ENCODE data around the gene THRB.

The THRB gene

DNA sequence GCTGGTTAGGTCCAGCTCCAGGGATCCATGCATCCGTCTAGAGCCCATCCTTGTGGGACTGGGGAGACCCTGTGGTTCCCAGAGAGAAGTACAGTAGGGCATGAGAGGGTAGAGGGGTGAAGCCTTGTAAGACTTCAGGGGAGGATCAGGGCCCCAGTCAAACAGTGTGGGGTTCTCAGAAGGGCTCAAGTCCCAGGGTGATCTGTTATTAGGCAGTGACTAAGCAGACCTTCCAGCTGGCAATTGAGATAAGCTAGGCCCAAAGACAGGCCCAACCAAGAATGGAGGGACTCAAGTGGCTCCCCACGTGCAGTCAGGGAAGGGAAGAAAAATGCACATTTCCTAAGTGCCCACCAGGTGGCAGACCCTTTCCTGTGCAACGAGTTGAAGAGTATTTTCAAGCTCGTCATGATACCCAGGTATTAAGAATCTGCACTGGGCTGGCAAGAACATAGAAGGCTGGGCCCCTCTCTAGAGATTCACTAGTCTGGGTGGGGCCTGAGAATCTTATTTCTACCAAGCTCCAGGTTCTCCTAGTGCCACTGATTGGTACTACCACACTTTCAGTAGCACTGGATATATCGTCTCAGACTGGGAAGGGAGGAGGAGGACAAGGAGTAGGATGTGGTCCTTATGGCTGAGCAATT lies 308.8 kb downstream of the THRB start:
- DNase-seq (ENCODE audit: low spot score): peak; percentile 31
- H2BK12ac ChIP-seq (ENCODE audit: low read length): no peak overlapping the region
- no peak overlapping the region for H3K4me2 ChIP-seq (ENCODE audit: insufficient read depth, low read length, poor library complexity, severe bottlenecking)
- H2AK5ac ChIP-seq (ENCODE audit: low read depth, low read length): no peak overlapping the region
- H3K27ac ChIP-seq (replicated peaks; ENCODE audit: low read length): no peak overlapping the region
- H2BK5ac ChIP-seq (ENCODE audit: low read length): no peak overlapping the region
- no peak overlapping the region for H2BK15ac ChIP-seq (ENCODE audit: low read length)
- no peaks in the 10 kb centered on the region for H3K79me1 ChIP-seq (ENCODE audit: low read depth, low read length)
- no peak overlapping the region for H3K4me3 ChIP-seq (ENCODE audit: low read length in 2 of 2)
- no peak overlapping the region for H3K23ac ChIP-seq (ENCODE audit: low read depth, low read length, poor library complexity)
- no peak overlapping the region for H3K4ac ChIP-seq (ENCODE audit: low read length)
- peak overlapping the region; percentile 3 for H2AFZ ChIP-seq (ENCODE audit: low read length)
- H2BK120ac ChIP-seq (ENCODE audit: low read depth, low read length): no peak overlapping the region
- no peaks in the 10 kb centered on the region for H3K27me3 ChIP-seq (ENCODE audit: control insufficient read depth in 3 of 3, insufficient read depth in 3 of 3, low read depth in 1 of 3, low read length in 3 of 3)
- H4K91ac ChIP-seq (ENCODE audit: low read depth, low read length, poor library complexity): no peak overlapping the region
- WGBS, 2 donors (ENCODE audit: extremely low coverage in 2 of 2, insufficient read length in 2 of 2, insufficient replicate concordance in 1 of 2): no CpG with 5 or more reads among the region's 5 CpGs
- no peak overlapping the region for H3K14ac ChIP-seq (ENCODE audit: low read length)
- no peaks in the 10 kb centered on the region for H3K36me3 ChIP-seq (replicated peaks in 1 of 2; ENCODE audit: control insufficient read depth in 2 of 2, insufficient read depth in 2 of 2, low read length in 2 of 2)
- no peak overlapping the region for H4K8ac ChIP-seq (ENCODE audit: low read depth, low read length)
- no peak overlapping the region for H3K18ac ChIP-seq (ENCODE audit: low read length)
- H3K4me1 ChIP-seq (ENCODE audit: control insufficient read depth in 2 of 2, insufficient read depth in 1 of 2, low read depth in 1 of 2, low read length in 2 of 2): no peaks in the 10 kb centered on the region
- no peaks in the 10 kb centered on the region for H3K9me3 ChIP-seq (replicated peaks in 1 of 2; ENCODE audit: control insufficient read depth in 2 of 2, insufficient read depth in 1 of 2, low read depth in 1 of 2, low read length in 2 of 2)
- H3K9ac ChIP-seq (ENCODE audit: low read depth, low read length, poor library complexity): no peak overlapping the region

DNA sequence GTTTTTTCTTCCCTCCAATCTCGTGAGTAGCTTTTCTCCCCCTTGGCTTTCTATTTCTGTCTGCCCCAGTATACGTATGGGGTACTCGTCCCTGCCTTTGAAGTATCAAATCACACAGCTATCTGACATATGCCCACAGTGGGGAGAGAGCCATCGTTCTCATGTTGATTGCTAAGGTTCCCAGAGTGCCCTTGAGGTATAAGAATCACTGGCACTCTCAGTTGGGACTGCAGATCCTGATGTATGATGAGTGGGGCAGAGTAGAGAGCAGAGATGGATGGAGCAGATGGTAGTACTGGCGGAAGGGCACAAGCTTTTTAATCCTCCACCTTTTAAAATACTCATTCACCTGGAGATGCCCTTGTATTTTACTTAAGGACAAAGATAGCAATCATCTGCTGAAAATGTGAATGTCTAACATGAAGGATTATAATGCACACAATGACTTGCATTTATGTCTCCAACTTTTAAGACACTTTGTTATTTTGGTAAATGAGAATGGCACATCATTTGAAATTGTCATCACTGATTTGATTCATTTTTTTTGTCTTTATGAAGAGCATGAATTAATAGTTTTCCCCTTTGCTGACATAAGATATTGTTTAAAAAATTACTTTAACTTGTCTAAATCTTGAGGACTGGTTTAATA lies 310.0 kb downstream of the THRB start:
- Histone ChIP-seq H3K27me3 (ENCODE audit: control insufficient read depth in 3 of 3, insufficient read depth in 3 of 3, low read depth in 1 of 3, low read length in 3 of 3) (no peaks in the 10 kb centered on the region), H3K4me3 (ENCODE audit: low read length in 2 of 2) (no peak overlapping the region), H3K9ac (ENCODE audit: low read depth, low read length, poor library complexity) (no peak overlapping the region), H3K36me3 (replicated peaks in 1 of 2; ENCODE audit: control insufficient read depth in 2 of 2, insufficient read depth in 2 of 2, low read length in 2 of 2) (no peaks in the 10 kb centered on the region), H2BK15ac (ENCODE audit: low read length) (no peak overlapping the region), H3K23ac (ENCODE audit: low read depth, low read length, poor library complexity) (no peak overlapping the region), H2BK120ac (ENCODE audit: low read depth, low read length) (no peak overlapping the region), H3K4ac (ENCODE audit: low read length) (no peak overlapping the region), H3K9me3 (replicated peaks in 1 of 2; ENCODE audit: control insufficient read depth in 2 of 2, insufficient read depth in 1 of 2, low read depth in 1 of 2, low read length in 2 of 2) (no peaks in the 10 kb centered on the region), H3K14ac (ENCODE audit: low read length) (no peak overlapping the region), H3K79me1 (ENCODE audit: low read depth, low read length) (no peaks in the 10 kb centered on the region), H2BK5ac (ENCODE audit: low read length) (no peak overlapping the region), H3K18ac (ENCODE audit: low read length) (no peak overlapping the region), H2AFZ (ENCODE audit: low read length) (no peak overlapping the region), H3K4me1 (ENCODE audit: control insufficient read depth in 2 of 2, insufficient read depth in 1 of 2, low read depth in 1 of 2, low read length in 2 of 2) (no peaks in the 10 kb centered on the region), H2AK5ac (ENCODE audit: low read depth, low read length) (no peak overlapping the region), H3K27ac (replicated peaks; ENCODE audit: low read length) (no peak overlapping the region), H4K8ac (ENCODE audit: low read depth, low read length) (no peak overlapping the region), H2BK12ac (ENCODE audit: low read length) (no peak overlapping the region), H3K4me2 (ENCODE audit: insufficient read depth, low read length, poor library complexity, severe bottlenecking) (no peak overlapping the region), H4K91ac (ENCODE audit: low read depth, low read length, poor library complexity) (no peak overlapping the region)
- WGBS, 2 donors (ENCODE audit: extremely low coverage in 2 of 2, insufficient read length in 2 of 2, insufficient replicate concordance in 1 of 2): no CpG with 5 or more reads among the region's 5 CpGs
- DNase-seq (ENCODE audit: low spot score): no peak

DNA sequence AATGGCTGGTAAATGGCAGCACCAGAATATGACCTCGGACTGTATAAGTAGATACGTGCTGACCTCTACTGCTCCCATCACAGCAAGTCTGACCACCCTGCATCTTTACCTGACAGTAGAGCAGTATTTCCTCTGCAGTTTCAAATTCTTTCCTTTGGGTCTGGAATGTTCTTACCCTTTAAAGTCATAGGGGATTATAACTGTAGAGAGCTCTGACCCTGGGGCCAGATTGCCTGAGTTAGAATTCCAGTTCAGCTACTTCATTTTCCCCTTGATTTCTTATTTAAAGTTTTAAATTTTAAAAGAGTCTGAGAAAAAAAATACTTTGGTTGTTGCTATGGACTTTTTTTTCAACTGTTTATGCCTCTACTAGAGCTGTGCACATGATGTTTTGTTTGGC lies 311.9 kb downstream of the THRB start:
- Histone ChIP-seq H3K27me3 (ENCODE audit: control insufficient read depth in 3 of 3, insufficient read depth in 3 of 3, low read depth in 1 of 3, low read length in 3 of 3) (no peaks in the 10 kb centered on the region), H3K9me3 (replicated peaks in 1 of 2; ENCODE audit: control insufficient read depth in 2 of 2, insufficient read depth in 1 of 2, low read depth in 1 of 2, low read length in 2 of 2) (no peaks in the 10 kb centered on the region), H2BK120ac (ENCODE audit: low read depth, low read length) (no peak overlapping the region), H3K23ac (ENCODE audit: low read depth, low read length, poor library complexity) (no peak overlapping the region), H3K9ac (ENCODE audit: low read depth, low read length, poor library complexity) (no peak overlapping the region), H3K4me1 (ENCODE audit: control insufficient read depth in 2 of 2, insufficient read depth in 1 of 2, low read depth in 1 of 2, low read length in 2 of 2) (no peaks in the 10 kb centered on the region), H2BK15ac (ENCODE audit: low read length) (no peak overlapping the region), H3K4me3 (ENCODE audit: low read length in 2 of 2) (no peak overlapping the region), H3K4me2 (ENCODE audit: insufficient read depth, low read length, poor library complexity, severe bottlenecking) (no peak overlapping the region), H3K27ac (replicated peaks; ENCODE audit: low read length) (no peak overlapping the region), H3K79me1 (ENCODE audit: low read depth, low read length) (no peaks in the 10 kb centered on the region), H3K14ac (ENCODE audit: low read length) (no peak overlapping the region), H2BK5ac (ENCODE audit: low read length) (no peak overlapping the region), H3K18ac (ENCODE audit: low read length) (no peak overlapping the region), H4K91ac (ENCODE audit: low read depth, low read length, poor library complexity) (no peak overlapping the region), H2AFZ (ENCODE audit: low read length) (no peak overlapping the region), H2BK12ac (ENCODE audit: low read length) (no peak overlapping the region), H3K4ac (ENCODE audit: low read length) (no peak overlapping the region), H2AK5ac (ENCODE audit: low read depth, low read length) (no peak overlapping the region), H3K36me3 (replicated peaks in 1 of 2; ENCODE audit: control insufficient read depth in 2 of 2, insufficient read depth in 2 of 2, low read length in 2 of 2) (no peaks in the 10 kb centered on the region), H4K8ac (ENCODE audit: low read depth, low read length) (no peak overlapping the region)
- no peak for DNase-seq (ENCODE audit: low spot score)
- WGBS, 2 donors (ENCODE audit: extremely low coverage in 2 of 2, insufficient read length in 2 of 2, insufficient replicate concordance in 1 of 2): no CpG with 5 or more reads among the region's 2 CpGs

DNA sequence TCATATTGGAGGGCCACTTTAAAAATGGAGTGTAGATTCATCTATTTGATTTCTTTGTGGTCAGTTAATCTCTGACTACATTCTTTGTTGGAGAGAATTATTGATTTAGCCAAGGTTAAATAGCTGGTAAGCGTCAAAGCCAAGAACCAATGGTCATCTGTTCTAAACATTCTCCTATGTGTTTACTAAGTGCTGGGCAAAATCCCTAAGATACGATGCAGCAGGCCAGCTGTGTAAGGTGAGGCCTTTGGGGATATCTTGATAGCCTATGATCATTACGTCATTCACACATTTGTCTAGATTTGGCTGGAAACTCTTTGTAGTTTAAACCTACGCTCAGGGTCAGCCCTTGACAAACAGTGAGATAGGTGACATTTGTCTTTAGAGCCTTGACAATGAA lies 313.4 kb downstream of the THRB start:
- H3K9me3 ChIP-seq (replicated peaks in 1 of 2; ENCODE audit: control insufficient read depth in 2 of 2, insufficient read depth in 1 of 2, low read depth in 1 of 2, low read length in 2 of 2): no peaks in the 10 kb centered on the region
- H3K18ac ChIP-seq (ENCODE audit: low read length): no peak overlapping the region
- H3K27me3 ChIP-seq (ENCODE audit: control insufficient read depth in 3 of 3, insufficient read depth in 3 of 3, low read depth in 1 of 3, low read length in 3 of 3): no peaks in the 10 kb centered on the region
- no peaks in the 10 kb centered on the region for H3K4me1 ChIP-seq (ENCODE audit: control insufficient read depth in 2 of 2, insufficient read depth in 1 of 2, low read depth in 1 of 2, low read length in 2 of 2)
- H3K27ac ChIP-seq (replicated peaks; ENCODE audit: low read length): no peak overlapping the region
- DNase-seq (ENCODE audit: low spot score): no peak
- H4K8ac ChIP-seq (ENCODE audit: low read depth, low read length): no peak overlapping the region
- no peak overlapping the region for H3K14ac ChIP-seq (ENCODE audit: low read length)
- H2BK12ac ChIP-seq (ENCODE audit: low read length): no peak overlapping the region
- H3K36me3 ChIP-seq (replicated peaks in 1 of 2; ENCODE audit: control insufficient read depth in 2 of 2, insufficient read depth in 2 of 2, low read length in 2 of 2): no peaks in the 10 kb centered on the region
- H2BK15ac ChIP-seq (ENCODE audit: low read length): no peak overlapping the region
- H2AK5ac ChIP-seq (ENCODE audit: low read depth, low read length): no peak overlapping the region
- no peak overlapping the region for H2BK120ac ChIP-seq (ENCODE audit: low read depth, low read length)
- H3K23ac ChIP-seq (ENCODE audit: low read depth, low read length, poor library complexity): no peak overlapping the region
- H3K4ac ChIP-seq (ENCODE audit: low read length): no peak overlapping the region
- H3K4me2 ChIP-seq (ENCODE audit: insufficient read depth, low read length, poor library complexity, severe bottlenecking): no peak overlapping the region
- no peak overlapping the region for H4K91ac ChIP-seq (ENCODE audit: low read depth, low read length, poor library complexity)
- H2BK5ac ChIP-seq (ENCODE audit: low read length): no peak overlapping the region
- WGBS, 2 donors (ENCODE audit: extremely low coverage in 2 of 2, insufficient read length in 2 of 2, insufficient replicate concordance in 1 of 2): no CpG with 5 or more reads among the region's 4 CpGs
- H3K4me3 ChIP-seq (ENCODE audit: low read length in 2 of 2): no peak overlapping the region
- H2AFZ ChIP-seq (ENCODE audit: low read length): no peak overlapping the region
- no peak overlapping the region for H3K9ac ChIP-seq (ENCODE audit: low read depth, low read length, poor library complexity)
- no peaks in the 10 kb centered on the region for H3K79me1 ChIP-seq (ENCODE audit: low read depth, low read length)
